Measurements from ENCODE around the gene DALRD3. TPM values are rescaled to one million over a fixed set of nuclear protein-coding genes. Genes with fewer than 3 reads are reported as not detected.

Gene DALRD3
- total RNA-seq, 2 experiments from 2014 or later: 15.1 to 15.6 TPM

- Histone ChIP-seq H3K27me3 (ENCODE audit: control insufficient read depth in 1 of 2, insufficient read depth in 2 of 2, low read length in 2 of 2) (no peaks in the 10 kb centered on the region), H3K4me3 (ENCODE audit: low read length) (no peak overlapping the region), H3K4me1 (ENCODE audit: insufficient read depth, low read length) (peaks cover 2% of the 10 kb centered on the region), H3K27ac (ENCODE audit: low read depth in 1 of 2, low read length in 2 of 2) (no peak overlapping the region), H3K9me3 (ENCODE audit: control insufficient read depth in 1 of 2, insufficient read depth in 1 of 2, low read length in 2 of 2) (no peaks in the 10 kb centered on the region), H3K36me3 (ENCODE audit: insufficient read depth, low read length) (peaks cover 75% of the 10 kb centered on the region)
- TF ChIP-seq CTCF (IDR thresholded peaks at IDR 0.05): no peak
- DNase-seq: no peak
- Mint-ChIP-seq H3K4me3 (no peak overlapping the region), H3K4me1 (ENCODE audit: low read depth) (peaks cover 2% of the 10 kb centered on the region), H3K9me3 (no peaks in the 10 kb centered on the region), H3K27me3 (no peaks in the 10 kb centered on the region), H3K27ac (no peak overlapping the region), H3K36me3 (ENCODE audit: low read depth) (peaks cover 70% of the 10 kb centered on the region)
- ChIA-PET CTCF (no interaction called here), POLR2A (no interaction called here)
- no peak for ATAC-seq (ENCODE audit: poor library complexity)
- intact Hi-C loops (cut with DNase I, micrococcal nuclease): loop anchor here in 1 of 2 experiments (10.0 kb wide), 2 partner anchors 292 to 462 kb away; partner anchors contain the start of gene C3orf62
Measured at GRCh38 chr3:48982686-48983085, 35.7 kb downstream of the DALRD3 start.

GRCh38 chr3:48982016-48982415 is 36.4 kb downstream of the DALRD3 start:
- H3K36me3 ChIP-seq (ENCODE audit: insufficient read depth, low read length): peaks cover 82% of the 10 kb centered on the region
- no peak for ATAC-seq (ENCODE audit: poor library complexity)
- H3K9me3 ChIP-seq (ENCODE audit: control insufficient read depth in 1 of 2, insufficient read depth in 1 of 2, low read length in 2 of 2): no peaks in the 10 kb centered on the region
- Mint-ChIP-seq H3K27ac (no peak overlapping the region), H3K36me3 (ENCODE audit: low read depth) (peaks cover 70% of the 10 kb centered on the region), H3K9me3 (no peaks in the 10 kb centered on the region), H3K4me1 (ENCODE audit: low read depth) (no peaks in the 10 kb centered on the region), H3K4me3 (no peak overlapping the region), H3K27me3 (no peaks in the 10 kb centered on the region)
- no peak for DNase-seq
- POLR2A ChIA-PET: no interaction called here
- CTCF ChIA-PET: no interaction called here
- no peak overlapping the region for H3K4me3 ChIP-seq (ENCODE audit: low read length)
- H3K4me1 ChIP-seq (ENCODE audit: insufficient read depth, low read length): no peaks in the 10 kb centered on the region
- intact Hi-C loops (cut with DNase I, micrococcal nuclease): loop anchor here in 1 of 2 experiments (10.0 kb wide), 2 partner anchors 293 to 463 kb away; partner anchors contain the start of gene C3orf62
- no peak for TF ChIP-seq CTCF (IDR thresholded peaks at IDR 0.05)
- H3K27me3 ChIP-seq (ENCODE audit: control insufficient read depth in 1 of 2, insufficient read depth in 2 of 2, low read length in 2 of 2): no peaks in the 10 kb centered on the region
- no peak overlapping the region for H3K27ac ChIP-seq (ENCODE audit: low read depth in 1 of 2, low read length in 2 of 2)

- H3K4me3 Mint-ChIP-seq: no peak overlapping the region
Measured at GRCh38 chr3:48980295-48980694, 38.1 kb downstream of the DALRD3 start.

More at GRCh38 chr3:48980295-48980694, 38.1 kb downstream of the DALRD3 start:
- intact Hi-C loops (cut with DNase I, micrococcal nuclease): loop anchor here in 1 of 2 experiments (10.0 kb wide), 2 partner anchors 295 to 465 kb away; partner anchors contain the start of gene C3orf62
- no peak for TF ChIP-seq CTCF (IDR thresholded peaks at IDR 0.05)
- no peaks in the 10 kb centered on the region for H3K27me3 Mint-ChIP-seq
- DNase-seq (no peak), ATAC-seq (ENCODE audit: poor library complexity) (no peak)
- no peak overlapping the region for H3K27ac Mint-ChIP-seq
- no peaks in the 10 kb centered on the region for H3K9me3 ChIP-seq (ENCODE audit: control insufficient read depth in 1 of 2, insufficient read depth in 1 of 2, low read length in 2 of 2)
- no peak overlapping the region for H3K27ac ChIP-seq (ENCODE audit: low read depth in 1 of 2, low read length in 2 of 2)
- no peaks in the 10 kb centered on the region for H3K27me3 ChIP-seq (ENCODE audit: control insufficient read depth in 1 of 2, insufficient read depth in 2 of 2, low read length in 2 of 2)
- CTCF ChIA-PET: no interaction called here
- peaks cover 89% of the 10 kb centered on the region for H3K36me3 ChIP-seq (ENCODE audit: insufficient read depth, low read length)
- no peak overlapping the region for H3K4me3 ChIP-seq (ENCODE audit: low read length)
- H3K9me3 Mint-ChIP-seq: no peaks in the 10 kb centered on the region
- POLR2A ChIA-PET: interaction anchor here (1.7 kb wide), 1 partner anchor 27 kb away, joined by 5 read pairs; the partner anchor contains the start of gene WDR6
- no peaks in the 10 kb centered on the region for H3K4me1 Mint-ChIP-seq (ENCODE audit: low read depth)
- no peaks in the 10 kb centered on the region for H3K4me1 ChIP-seq (ENCODE audit: insufficient read depth, low read length)
- H3K36me3 Mint-ChIP-seq (ENCODE audit: low read depth): peaks cover 83% of the 10 kb centered on the region
